Ovary (tissue), 9 donors: ENCODE data around the gene GSTO2. TPM values are rescaled to one million over a fixed set of nuclear protein-coding genes. Genes with fewer than 3 reads are reported as not detected.

Experiments
- DNase-seq, 5 donors: peaks; one replicate each; pipeline ENCODE4 v3.0.0-alpha.2; 2019 to 2020
- H3K27ac ChIP-seq, 2 donors: fragments of 200-600 bp; one replicate each; pipeline versions ENCODE4 v1.5.1 to v1.8.0; 2019 to 2022
- H3K27me3 ChIP-seq: fragments of 200-600 bp; one replicate; pipeline ENCODE4 v1.8.0; 2022
- H3K36me3 ChIP-seq: fragments of 200-600 bp; sonication (generic); one replicate; pipeline ENCODE4 v1.5.1; 2019
- H3K4me1 ChIP-seq: one replicate; pipeline ENCODE4 v1.8.1; 2013; ENCODE audit warnings: mild to moderate bottlenecking, moderate library complexity; ENCODE audit not compliant: insufficient read depth
- H3K4me3 ChIP-seq: fragments of 200-600 bp; sonication (generic); one replicate; pipeline ENCODE4 v1.5.1; 2017
- H3K9me3 ChIP-seq, 2 donors: fragments of 200-600 bp in 1 of 2; sonication (generic) in 1 of 2; one replicate each; pipeline versions ENCODE4 v1.5.1 to v1.8.1; 2013 to 2019; ENCODE audit warnings: mild to moderate bottlenecking in 1 of 2, moderate library complexity in 1 of 2
- EP300 ChIP-seq: sonication (generic); formaldehyde crosslinking; IDR thresholded peaks from one replicate; pipeline ENCODE4 v1.6.1; 2017; ENCODE audit warnings: antibody characterized with exemption
- POLR2A ChIP-seq: fragments of 450-650 bp; IDR thresholded peaks from one replicate; pipeline ENCODE4 v1.6.1; 2017; ENCODE audit warnings: antibody characterized with exemption, mild to moderate bottlenecking, moderate library complexity
- WGBS, 3 donors: extraction: QIAGEN DNeasy Blood & Tissue Kit in 1 of 3; methylation state at CpG; one replicate each; pipeline versions ENCODE4 v1.1.5 to v1.1.7; 2013 to 2017; 5-methylcytosine and 5-hydroxymethylcytosine counted together
- intact Hi-C, 4 donors: fragments of 100-400 bp; cut with DNase I; formaldehyde crosslinking; loops; one replicate each; pipeline versions ENCODE4 v1.11.0 to v1.15.1; 2022 to 2023
- polyA plus RNA-seq, 2 donors: library from polyadenylated mRNA; stranded (reverse); fragments of 200-250 nt in 1 of 2; fragments of 350-450 nt in 1 of 2; fragmentation: Illumina TruSeq in 1 of 2; extraction: RNeasy Lipid Tissue Mini Kit (QIAGEN cat#74804) in 1 of 2; gene quantifications; one replicate each; pipeline ENCODE4 v1.2.3, GENCODE V29; 2013 to 2014
- total RNA-seq, 7 donors: library from RNA; depleted of rRNA in 2 of 7; stranded (reverse); fragments of >200 nt in 2 of 7; fragmentation: NEBNext Ultra II Directional in 3 of 7; extraction: Animal tissue kit (Norgen Biotek cat#: 25700) in 3 of 7; gene quantifications; one replicate each; pipeline versions ENCODE4 v1.1.0 to v1.2.4, GENCODE V29; 2016 to 2023
- TF ChIP-seq, protein P1 (sequence below), 3 donors: fragments of 450-650 bp in 2 of 3; fragments of 200-600 bp in 1 of 3; IDR thresholded peaks; one replicate each; pipeline versions ENCODE4 v1.5.1 to v1.8.0; 2016 to 2022; ENCODE audit warnings: antibody characterized with exemption in 3 of 3, mild to moderate bottlenecking in 1 of 3
- donor health status: DM: no; HTN: no; CAD: no; lungs with moderate emphysema.
- donor health status: DM: no; HTN: no; CAD: no.
- donor health status: Bipolar disorder and iron deficiency.
- donor health status: DM: yes; HTN: yes; CAD: no.
- donor health status: DM: no; HTN: no; CAD: no.
- donor health status: DM: yes; HTN: yes; CAD: no.

The GSTO2 gene
- total and polyA plus RNA-seq, 9 donors = 3.7 to 19.0 (median 12.3) TPM

DNA sequence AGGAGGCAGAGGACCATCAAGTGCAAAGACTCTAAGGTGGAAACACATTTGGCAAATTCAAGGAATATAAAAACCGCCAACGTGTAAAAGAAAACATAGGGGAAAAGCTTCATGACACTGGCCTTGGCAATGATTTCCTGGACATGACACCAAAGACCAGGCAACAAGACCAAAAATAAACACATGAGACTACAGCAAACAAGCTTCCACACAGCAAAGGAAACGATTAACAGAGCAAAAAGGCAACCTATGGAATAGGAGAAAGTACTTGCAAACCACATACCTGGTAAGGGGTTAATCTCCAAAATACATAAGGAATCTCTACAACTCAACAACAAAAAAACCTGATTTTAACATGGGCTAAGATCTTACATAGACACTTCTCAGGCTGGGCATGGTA lies 10.8 kb upstream of the GSTO2 start:
- Histone ChIP-seq H3K27ac (no peak overlapping the region), H3K4me1 (peaks cover 4% of the 10 kb centered on the region), H3K9me3 (no peaks in the 10 kb centered on the region), H3K4me3 (no peak overlapping the region), H3K27me3 (no peaks in the 10 kb centered on the region), H3K36me3 (no peaks in the 10 kb centered on the region)
- TF ChIP-seq EP300 (no peak), POLR2A (no peak)
- TF ChIP-seq, protein P1, sequence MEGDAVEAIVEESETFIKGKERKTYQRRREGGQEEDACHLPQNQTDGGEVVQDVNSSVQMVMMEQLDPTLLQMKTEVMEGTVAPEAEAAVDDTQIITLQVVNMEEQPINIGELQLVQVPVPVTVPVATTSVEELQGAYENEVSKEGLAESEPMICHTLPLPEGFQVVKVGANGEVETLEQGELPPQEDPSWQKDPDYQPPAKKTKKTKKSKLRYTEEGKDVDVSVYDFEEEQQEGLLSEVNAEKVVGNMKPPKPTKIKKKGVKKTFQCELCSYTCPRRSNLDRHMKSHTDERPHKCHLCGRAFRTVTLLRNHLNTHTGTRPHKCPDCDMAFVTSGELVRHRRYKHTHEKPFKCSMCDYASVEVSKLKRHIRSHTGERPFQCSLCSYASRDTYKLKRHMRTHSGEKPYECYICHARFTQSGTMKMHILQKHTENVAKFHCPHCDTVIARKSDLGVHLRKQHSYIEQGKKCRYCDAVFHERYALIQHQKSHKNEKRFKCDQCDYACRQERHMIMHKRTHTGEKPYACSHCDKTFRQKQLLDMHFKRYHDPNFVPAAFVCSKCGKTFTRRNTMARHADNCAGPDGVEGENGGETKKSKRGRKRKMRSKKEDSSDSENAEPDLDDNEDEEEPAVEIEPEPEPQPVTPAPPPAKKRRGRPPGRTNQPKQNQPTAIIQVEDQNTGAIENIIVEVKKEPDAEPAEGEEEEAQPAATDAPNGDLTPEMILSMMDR (IDR thresholded peaks at IDR 0.05) = no peak
- no peak for DNase-seq
- 75 to 81% (median 79%) methylated on average over 3 of the region's 3 CpGs for WGBS, 3 donors
- intact Hi-C loops = no loop called here

- H3K4me3 ChIP-seq = no peak overlapping the region
- whole genome bisulfite sequencing, 3 donors = 82 to 97% (median 94%) methylated on average over 3 of the region's 3 CpGs
- H3K27me3 ChIP-seq = no peaks in the 10 kb centered on the region
- TF ChIP-seq POLR2A = no peak
- H3K27ac ChIP-seq = no peak overlapping the region
- DNase-seq = no peak
- H3K36me3 ChIP-seq = no peaks in the 10 kb centered on the region
- peaks cover 2% of the 10 kb centered on the region for H3K4me1 ChIP-seq
- H3K9me3 ChIP-seq = no peaks in the 10 kb centered on the region
- intact Hi-C loops = no loop called here
These were observed 9.5 kb upstream of the GSTO2 start for GRCh38 chr10:104259456-104259855.

DNA sequence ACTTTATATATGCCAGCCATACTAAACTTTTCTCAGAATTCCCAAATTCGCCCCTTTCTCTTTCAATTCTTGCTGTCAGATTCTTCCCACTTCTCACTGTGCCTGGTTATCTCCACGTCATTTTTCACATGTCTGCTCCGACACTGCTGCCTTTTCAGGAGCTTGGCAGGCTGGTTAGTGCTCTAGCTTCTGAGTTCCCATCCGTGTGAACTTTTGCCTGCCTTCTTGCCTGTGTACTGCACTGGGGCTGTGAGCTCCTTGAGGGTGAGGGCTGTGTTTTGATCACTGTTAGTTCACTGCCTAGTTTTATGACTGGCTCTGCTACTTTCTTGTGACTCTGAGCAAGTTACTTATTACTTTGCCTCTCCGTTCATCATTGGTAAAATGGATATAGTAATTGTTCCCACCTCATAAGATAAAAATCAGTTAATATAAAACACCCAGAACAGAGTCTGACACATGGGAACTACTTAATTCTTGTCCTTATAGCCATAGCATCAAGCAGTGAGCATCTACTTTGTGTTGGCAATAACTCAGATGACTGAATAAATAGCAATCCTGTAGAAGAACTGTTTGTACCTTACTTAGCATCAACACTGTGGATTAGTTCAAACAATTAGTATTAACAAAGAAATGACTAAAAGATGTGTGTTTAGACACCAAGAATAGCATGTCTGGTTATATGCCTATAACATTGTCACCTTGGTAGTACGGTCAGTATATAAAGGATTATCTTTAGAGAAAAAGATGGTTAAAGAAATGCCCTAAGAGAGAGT lies 8.8 kb upstream of the GSTO2 start:
- intact Hi-C loops = no loop called here
- no peak overlapping the region for H3K4me3 ChIP-seq

DNA sequence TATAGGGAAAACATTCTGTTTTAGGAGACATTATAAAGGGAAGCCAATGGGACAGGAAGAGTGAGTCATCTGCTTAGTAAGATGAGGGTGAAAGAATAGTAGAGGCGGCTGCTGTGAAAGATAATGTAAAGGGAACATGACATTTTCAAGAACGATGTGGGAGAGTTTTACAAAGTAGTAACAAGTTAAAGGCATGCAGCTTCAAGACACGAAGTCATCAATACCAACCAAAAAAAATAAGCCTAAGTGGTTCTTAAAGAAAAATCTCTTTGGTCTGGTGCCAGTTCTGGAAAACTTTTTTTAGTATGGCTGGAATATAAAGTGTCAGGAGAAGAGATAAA lies 8.2 kb upstream of the GSTO2 start:
- DNase-seq = no peak
- Histone ChIP-seq H3K9me3 (no peaks in the 10 kb centered on the region), H3K4me3 (no peak overlapping the region), H3K36me3 (no peaks in the 10 kb centered on the region), H3K27ac (no peak overlapping the region), H3K27me3 (no peaks in the 10 kb centered on the region), H3K4me1 (peaks cover 2% of the 10 kb centered on the region)
- intact Hi-C loops = no loop called here
- 7 to 21% (median 18%) methylated on average over 3 of the region's 3 CpGs for WGBS, 3 donors
- TF ChIP-seq, protein P1 (IDR thresholded peaks at IDR 0.05) = no peak
- TF ChIP-seq EP300 = no peak
- no peak for TF ChIP-seq POLR2A

More for the DNA sequence above, 8.8 kb upstream of the GSTO2 start:
- H3K27me3 ChIP-seq = no peaks in the 10 kb centered on the region
- DNase-seq = no peak
- WGBS, 3 donors = 59 to 68% (median 60%) methylated on average over 6 of the region's 6 CpGs
- H3K9me3 ChIP-seq = no peaks in the 10 kb centered on the region
- peaks cover 2% of the 10 kb centered on the region for H3K4me1 ChIP-seq
- no peak overlapping the region for H3K27ac ChIP-seq
- no peaks in the 10 kb centered on the region for H3K36me3 ChIP-seq
- TF ChIP-seq POLR2A = no peak
- TF ChIP-seq, protein P1 (IDR thresholded peaks at IDR 0.05) = no peak
- no peak for TF ChIP-seq EP300

DNA sequence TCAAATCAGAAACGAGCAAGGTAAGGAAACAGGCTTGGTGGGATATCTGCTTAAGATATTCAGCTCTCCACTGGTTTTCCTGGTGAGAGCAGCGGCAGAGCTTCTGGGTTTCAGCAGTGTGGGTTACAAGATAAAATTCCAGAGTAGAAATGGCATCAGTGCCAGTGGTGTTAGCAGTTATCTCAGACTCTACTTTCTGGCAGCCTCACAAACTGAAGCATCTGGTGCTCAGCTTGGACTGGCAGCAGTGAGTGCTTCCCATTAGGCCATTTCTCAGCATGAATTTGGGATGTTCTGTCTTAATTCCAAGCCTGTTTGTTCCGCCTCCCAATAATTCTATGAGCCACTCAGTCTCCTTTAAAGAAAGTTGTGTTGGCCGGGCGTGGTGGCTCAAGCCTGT lies 6.9 kb upstream of the GSTO2 start:
- Histone ChIP-seq H3K27ac (no peak overlapping the region), H3K27me3 (no peaks in the 10 kb centered on the region), H3K4me3 (no peak overlapping the region), H3K4me1 (no peaks in the 10 kb centered on the region), H3K9me3 (no peaks in the 10 kb centered on the region), H3K36me3 (no peaks in the 10 kb centered on the region)
- no peak for DNase-seq
- TF ChIP-seq POLR2A (no peak), EP300 (no peak)
- TF ChIP-seq, protein P1 (IDR thresholded peaks at IDR 0.05) = no peak
- intact Hi-C loops = no loop called here
- 82 to 89% (median 83%) methylated on average over 5 of the region's 5 CpGs for WGBS, 3 donors
